Measurements from ENCODE around the gene CATSPER3. TPM values are rescaled to one million over a fixed set of nuclear protein-coding genes. Genes with fewer than 3 reads are reported as not detected.

CATSPER3 gene
- polyA plus RNA-seq, 2 of the 4 experiments (the other 2 are of a cell fraction) = 0.41 to 0.74 TPM

GRCh38 chr5:135039271-135040033, 71.7 kb downstream of the CATSPER3 start (continued):
- TF ChIP-seq, protein P1, sequence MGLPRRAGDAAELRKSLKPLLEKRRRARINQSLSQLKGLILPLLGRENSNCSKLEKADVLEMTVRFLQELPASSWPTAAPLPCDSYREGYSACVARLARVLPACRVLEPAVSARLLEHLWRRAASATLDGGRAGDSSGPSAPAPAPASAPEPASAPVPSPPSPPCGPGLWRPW (IDR thresholded peaks at IDR 0.05) = no peak
- no peak for TF ChIP-seq NPAS2 (CRISPR knock-in tag; IDR thresholded peaks at IDR 0.05; ENCODE audit: borderline replicate concordance)

DNA sequence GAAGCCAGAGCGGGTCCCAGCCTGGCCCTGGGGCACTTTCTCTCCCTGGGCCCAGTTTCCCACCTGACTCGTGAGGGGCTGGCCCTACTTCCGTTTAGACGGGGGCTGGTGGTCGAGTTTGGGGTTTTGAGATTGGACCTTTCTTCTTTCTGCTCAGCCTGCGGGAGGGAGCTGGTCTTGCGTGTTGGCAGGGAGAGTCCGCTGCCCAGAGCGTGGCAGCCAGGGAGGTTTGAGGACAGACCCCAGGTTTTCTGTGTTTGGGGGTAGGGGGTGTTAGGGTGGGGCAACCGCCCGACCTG, 72.3 kb downstream of the CATSPER3 start:
- TF ChIP-seq FOXS1 (CRISPR knock-in tag; IDR thresholded peaks at IDR 0.05) (no peak), RAD21 (conservative IDR thresholded peaks at IDR 0.05 in 1 of 2, IDR thresholded peaks at IDR 0.05 in 1 of 2) (no peak), MYC (IDR thresholded peaks at IDR 0.05; ENCODE audit: borderline replicate concordance, low read length) (no peak), USF2 (IDR thresholded peaks at IDR 0.05) (no peak), GATA3 (IDR thresholded peaks at IDR 0.05; ENCODE audit: borderline replicate concordance) (no peak), E2F6 (IDR thresholded peaks at IDR 0.05; ENCODE audit: borderline replicate concordance, low read depth) (no peak), POLR2AphosphoS2 (conservative IDR thresholded peaks at IDR 0.05; ENCODE audit: low read length) (no peak), ELK1 (IDR thresholded peaks at IDR 0.05; ENCODE audit: low read depth, low read length) (no peak), HEYL (CRISPR knock-in tag; IDR thresholded peaks at IDR 0.05) (no peak), NR3C1 (IDR thresholded peaks at IDR 0.05) (no peak), ESRRA (IDR thresholded peaks at IDR 0.05; ENCODE audit: borderline replicate concordance, low read length) (no peak), RFX5 (IDR thresholded peaks at IDR 0.05) (no peak)
- CTCF ChIA-PET = interaction anchor here (1.1 kb wide), 1 partner anchor 8 kb away, joined by 3 read pairs; no protein-coding TSS in a partner anchor
- no peak for FAIRE-seq
- POLR2A ChIA-PET = no interaction called here
- no peak for DNase-seq (ENCODE audit: low read depth in 1 of 2, low spot score in 1 of 2)
- Histone ChIP-seq H3K4me1 (peaks cover 3% of the 10 kb centered on the region), H3K9me3 (no peaks in the 10 kb centered on the region), H3K27ac (peak overlapping the region in 1 of 2 experiments; percentile 85; a peak in 3 of 6 replicates), H3K4me3 (peak overlapping the region; percentile 38; the same call in 2 of the 3 replicates), H3K4me2 (peak overlapping the region; percentile 75)
- WGBS (ENCODE audit: missing lambda C conversion rate) = 89% methylated on average over 9 of the region's 11 CpGs
- no peak for ATAC-seq

DNA sequence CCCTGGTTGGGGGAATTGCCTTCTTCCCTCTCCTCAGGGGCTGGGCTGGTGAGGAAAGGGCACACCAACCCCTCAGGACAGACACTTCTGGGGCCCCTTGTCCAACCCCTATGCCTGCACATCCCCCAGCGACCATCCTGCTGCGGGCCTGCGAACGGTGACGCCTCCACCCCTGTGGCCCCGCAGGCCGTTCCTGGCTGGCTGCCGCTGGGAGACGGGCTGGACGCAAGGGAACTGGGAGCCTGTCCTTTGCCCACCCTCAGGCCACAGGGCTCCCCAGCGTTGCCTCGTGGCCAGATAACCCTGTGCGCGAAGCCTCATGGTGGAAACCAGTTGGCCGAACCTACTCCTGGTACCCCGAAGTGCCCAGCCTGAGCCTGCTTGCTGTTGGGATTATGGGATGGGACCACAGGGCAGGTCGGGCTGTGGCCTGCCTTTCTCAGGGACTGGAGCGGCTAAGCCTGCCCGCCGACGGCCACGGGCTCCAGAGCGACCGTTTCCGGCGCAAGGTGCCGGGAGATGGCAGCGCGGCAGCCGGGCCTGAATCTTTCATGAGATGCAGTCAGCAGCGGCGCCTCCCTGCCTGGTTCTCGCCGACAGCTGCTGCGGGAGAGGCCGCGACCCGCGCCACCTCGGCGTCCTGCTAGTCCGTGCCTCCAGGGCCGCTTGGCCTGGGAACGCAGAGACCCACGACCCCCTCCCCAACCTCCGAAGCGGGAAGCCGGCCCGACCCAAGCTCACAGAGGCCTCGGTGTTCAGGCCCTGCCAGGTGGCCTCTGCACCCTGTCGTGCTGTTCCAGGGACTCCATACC, 72.8 kb downstream of the CATSPER3 start:
- WGBS (ENCODE audit: missing lambda C conversion rate) = 95% methylated on average over 46 of the region's 51 CpGs
- ChIA-PET CTCF (no interaction called here), POLR2A (no interaction called here)
- DNase-seq (ENCODE audit: low read depth in 1 of 2, low spot score in 1 of 2) (no peak), FAIRE-seq (no peak), ATAC-seq (no peak)
- no peaks in the 10 kb centered on the region for H3K4me1 ChIP-seq
- TF ChIP-seq RFX5 (IDR thresholded peaks at IDR 0.05) = no peak
- no peak for TF ChIP-seq FOSL2 (IDR thresholded peaks at IDR 0.05)
- TF ChIP-seq FOSL2 (CRISPR knock-in tag; IDR thresholded peaks at IDR 0.05) = no peak
- TF ChIP-seq ZC3H11A (IDR thresholded peaks at IDR 0.05) = no peak
- no peak for TF ChIP-seq HOXB13 (CRISPR knock-in tag; IDR thresholded peaks at IDR 0.05; ENCODE audit: low read depth)
- no peak for TF ChIP-seq TFCP2L1 (CRISPR knock-in tag; IDR thresholded peaks at IDR 0.05)
- no peak for TF ChIP-seq BCL3 (IDR thresholded peaks at IDR 0.05)
- no peak for TF ChIP-seq CEBPB (IDR thresholded peaks at IDR 0.05)
- TF ChIP-seq ZNF302 (CRISPR knock-in tag; IDR thresholded peaks at IDR 0.05) = no peak
- TF ChIP-seq EHF (CRISPR knock-in tag; IDR thresholded peaks at IDR 0.05) = no peak
- no peak for TF ChIP-seq ESRRA (IDR thresholded peaks at IDR 0.05; ENCODE audit: borderline replicate concordance, low read length)
- no peak for TF ChIP-seq MAZ (IDR thresholded peaks at IDR 0.05; ENCODE audit: borderline replicate concordance, low read depth, low read length)
- TF ChIP-seq NPAS2 (CRISPR knock-in tag; IDR thresholded peaks at IDR 0.05; ENCODE audit: borderline replicate concordance) = no peak
- no peak for TF ChIP-seq SMC3 (IDR thresholded peaks at IDR 0.05)
- no peak for TF ChIP-seq RARB (CRISPR knock-in tag; IDR thresholded peaks at IDR 0.05)
- TF ChIP-seq ELK1 (IDR thresholded peaks at IDR 0.05; ENCODE audit: low read depth, low read length) = no peak
- TF ChIP-seq POLR2A (IDR thresholded peaks at IDR 0.05; ENCODE audit: low read length) = no peak
- no peak for TF ChIP-seq CBX8 (IDR thresholded peaks at IDR 0.05)
- H3K4me2 ChIP-seq = no peak overlapping the region
- no peak overlapping the region for H3K4me3 ChIP-seq
- no peaks in the 10 kb centered on the region for H3K9me3 ChIP-seq
- no peak overlapping the region for H3K27ac ChIP-seq
